ENCODE measurements around the gene CSH1.

Gene CSH1

GRCh38 chr17:63855185-63855584 lies 41.2 kb downstream of the CSH1 start:
- no peak for DNase-seq

DNA sequence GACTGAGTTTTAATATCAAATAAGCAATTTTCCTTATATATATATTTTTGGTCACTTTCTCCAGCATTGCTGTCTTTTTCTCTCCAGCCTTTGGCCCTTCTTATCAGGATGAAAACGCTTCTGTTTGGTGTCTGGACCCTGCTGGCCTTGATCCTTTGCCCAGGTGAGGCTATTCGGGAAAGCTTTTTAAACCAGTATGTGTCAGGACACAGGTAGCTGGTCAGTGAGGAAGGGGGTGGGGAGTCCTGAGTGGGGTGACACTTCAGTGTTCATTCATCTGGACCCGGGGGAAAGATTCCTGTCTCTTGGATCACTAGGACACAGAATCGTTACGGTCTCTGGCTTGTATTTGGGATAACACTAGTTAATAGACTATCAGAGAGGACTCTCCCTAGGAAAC lies 41.7 kb downstream of the CSH1 start:
- no peak for DNase-seq

DNA sequence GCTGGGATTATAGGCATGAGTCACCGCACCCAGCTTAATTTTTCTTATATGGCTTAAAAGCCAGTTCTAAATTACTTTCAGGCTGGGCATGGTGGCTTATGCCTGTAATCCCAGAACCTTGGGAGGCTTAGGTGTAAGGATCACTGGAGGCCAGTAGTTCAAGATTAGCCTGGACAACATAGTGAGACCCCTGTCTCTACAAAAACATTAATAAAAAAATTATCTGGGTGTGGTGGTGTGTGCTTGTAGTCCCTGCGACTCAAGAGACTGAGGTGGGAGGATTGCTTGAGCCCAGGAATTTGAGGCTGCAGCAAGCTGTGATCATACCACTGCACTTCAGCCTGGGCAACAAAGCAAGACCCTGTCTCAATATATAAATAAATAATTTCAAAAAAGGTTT lies 43.1 kb downstream of the CSH1 start:
- DNase-seq: no peak

- DNase-seq: no peak
These were observed 46.0 kb downstream of the CSH1 start for GRCh38 chr17:63850401-63850800.

- peak; percentile 88 for DNase-seq
These were observed 47.3 kb downstream of the CSH1 start for GRCh38 chr17:63848834-63849689.

DNA sequence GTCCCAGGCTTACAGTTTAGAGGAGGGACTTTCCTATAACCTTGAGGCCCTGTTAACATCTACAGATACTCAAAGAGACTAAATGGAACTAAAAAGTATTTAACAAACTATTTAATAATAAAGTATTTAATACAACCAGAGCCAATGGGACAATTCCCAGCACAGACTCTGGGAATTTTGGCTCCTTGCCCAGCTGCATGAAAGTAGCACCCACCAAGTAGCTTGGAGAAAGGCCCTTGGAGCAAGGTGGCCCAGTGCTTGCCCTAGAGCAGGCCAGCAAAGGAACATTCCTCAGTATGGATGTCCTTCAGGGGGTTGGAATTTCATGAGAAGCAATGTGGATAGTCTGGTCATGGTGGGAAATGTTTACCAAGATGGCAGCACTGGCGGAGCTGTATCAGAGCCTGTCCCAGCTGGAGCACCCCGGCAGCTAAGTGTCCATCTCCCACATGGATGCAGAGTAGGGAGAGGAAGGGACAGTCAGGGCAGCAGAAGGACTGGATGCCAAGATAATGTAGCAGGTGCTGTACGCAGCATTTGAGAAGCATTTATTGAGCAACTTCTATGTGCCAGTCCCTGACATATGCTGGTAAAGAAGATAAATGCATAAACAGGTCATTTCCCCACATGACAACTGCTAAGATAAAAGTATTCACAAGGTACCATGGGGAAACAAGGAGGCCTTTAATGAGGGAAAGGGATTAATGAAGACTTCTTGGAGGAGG lies 48.7 kb downstream of the CSH1 start:
- DNase-seq: no peak

DNA sequence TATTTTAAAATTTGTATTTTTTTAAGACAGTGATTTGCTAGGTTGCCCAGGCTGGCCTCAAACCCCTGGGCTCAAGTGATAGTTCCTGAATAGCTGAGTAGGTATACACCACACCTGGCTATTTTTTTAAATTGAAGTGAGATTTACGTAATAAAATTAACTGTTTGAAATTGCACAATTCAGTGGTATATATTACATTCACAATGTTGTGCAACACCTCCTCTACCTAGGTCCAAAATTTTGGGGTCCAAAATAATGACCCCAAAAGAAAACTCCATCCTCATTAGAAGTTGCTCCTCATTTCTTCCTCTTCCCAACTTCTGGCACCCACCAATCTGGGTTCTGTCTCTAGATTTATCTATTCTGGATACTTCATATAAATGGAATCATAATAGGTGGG lies 50.9 kb downstream of the CSH1 start:
- no peak for DNase-seq
